Endothelial cell of umbilical vein (primary cell): Measurements from ENCODE around the gene DSC1.

Experiments used
- CTCF ChIP-seq, 2 donors: IDR thresholded peaks; 1 replicate in 1 of 2; 2 replicates in 1 of 2; pipeline ENCODE4 v1.5.1; 2011; ENCODE audit warnings: low read length in 2 of 2, mild to moderate bottlenecking in 2 of 2, moderate library complexity in 2 of 2, control low read depth in 1 of 2, inconsistent platforms in 1 of 2, low read depth in 1 of 2; ENCODE audit not compliant: insufficient read depth in 1 of 2; ENCODE audit errors: extremely low read depth in 1 of 2
- EZH2 ChIP-seq: IDR thresholded peaks from 2 replicates; pipeline ENCODE4 v1.6.1; 2012; ENCODE audit warnings: borderline replicate concordance, low read depth, mild to moderate bottlenecking, moderate library complexity, low read length, inconsistent platforms; ENCODE audit not compliant: severe bottlenecking
- POLR2A ChIP-seq: IDR thresholded peaks from 2 replicates; pipeline ENCODE4 v1.6.1; 2012; ENCODE audit warnings: low read depth, mild to moderate bottlenecking, control low read depth, low read length
- POLR2AphosphoS5 ChIP-seq: IDR thresholded peaks from 2 replicates; pipeline ENCODE4 v1.6.1; 2012; ENCODE audit warnings: low read depth, mild to moderate bottlenecking, control low read depth, low read length, moderate library complexity; ENCODE audit not compliant: insufficient read depth

DNA sequence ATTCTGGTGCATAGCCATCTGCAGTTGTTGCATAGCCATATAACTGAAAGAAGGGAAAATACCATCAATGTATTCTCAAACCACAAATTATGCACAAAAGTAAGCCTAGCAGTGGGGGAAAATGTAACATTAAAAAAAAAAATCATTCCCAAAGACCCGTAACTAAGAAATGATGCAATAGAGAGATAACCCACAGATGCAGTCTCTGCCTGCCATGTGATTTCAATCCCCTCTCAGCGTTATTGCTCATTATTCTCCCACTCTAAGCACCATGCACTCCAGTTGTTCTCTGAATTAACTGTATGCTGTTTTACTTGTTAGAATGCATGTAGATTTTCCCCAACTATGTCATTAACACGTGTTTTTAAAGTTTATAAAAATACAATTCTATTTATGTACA, 14.1 kb downstream of the DSC1 start:
- no peak for TF ChIP-seq POLR2AphosphoS5
- TF ChIP-seq POLR2A, result no peak
- no peak for TF ChIP-seq CTCF (IDR thresholded peaks at IDR 0.05; ENCODE audit: extremely low read depth in 1 of 2, insufficient read depth in 1 of 2, low read depth in 1 of 2, low read length in 2 of 2)
- TF ChIP-seq EZH2, result no peak
